B cell (primary cell): ENCODE data around the gene LRRC15. TPM values are rescaled to one million over a fixed set of nuclear protein-coding genes. Genes with fewer than 3 reads are reported as not detected.

Source experiments
- ATAC-seq: fragments of 200-7000 bp; cut with Tn5 transposase; one replicate; pipeline ENCODE4 v1.10.0; 2021; ENCODE audit warnings: low read depth, mild to moderate bottlenecking, moderate number of reproducible peaks, moderate library complexity
- CTCF ChIA-PET: fragments of 350-600 bp; sonication (Branson Sonifier 250); formaldehyde crosslinking; loops from one replicate; lab custom pipeline; 2021; ENCODE audit warnings: antibody characterized with exemption, inconsistent platforms; lab: Charles Lee
- POLR2A ChIA-PET: fragments of 350-600 bp; sonication (Branson Sonifier 250); formaldehyde crosslinking; loops from one replicate; lab custom pipeline; 2021; ENCODE audit warnings: antibody characterized with exemption; lab: Charles Lee
- DNase-seq: peaks from one replicate; pipeline ENCODE4 v3.0.0; 2013
- H2AFZ ChIP-seq: 2 replicates; pipeline ENCODE4 v1.6.1; 2012; ENCODE audit warnings: mild to moderate bottlenecking, low read depth, low read length; ENCODE audit not compliant: insufficient read depth, poor library complexity, severe bottlenecking
- H3K27ac ChIP-seq, 2 donors: 1 replicate in 1 of 2; 2 replicates in 1 of 2; pipeline ENCODE4 v1.5.1; 2012 to 2013; ENCODE audit warnings: low read length in 2 of 2, mild to moderate bottlenecking in 2 of 2, moderate library complexity in 1 of 2
- H3K27me3 ChIP-seq, 4 experiments: fragments of 200-600 bp in 1 of 4; sonication (generic) in 1 of 4; replicated peaks in 1 of 4; 1 replicate in 2 of 4; 2 replicates in 2 of 4; pipeline versions ENCODE4 v1.6.1 to v1.7.0; 2013 to 2016; ENCODE audit warnings: low read length in 3 of 4, mild to moderate bottlenecking in 2 of 4, mixed read lengths in 1 of 4, moderate library complexity in 1 of 4; ENCODE audit not compliant: insufficient read depth in 4 of 4, control insufficient read depth in 3 of 4; ENCODE audit errors: control extremely low read depth in 1 of 4
- H3K36me3 ChIP-seq, 2 experiments: replicated peaks in 1 of 2; 1 replicate in 1 of 2; 2 replicates in 1 of 2; pipeline versions ENCODE4 v1.6.1 to v1.7.1; 2013; ENCODE audit warnings: low read length in 1 of 2; ENCODE audit not compliant: insufficient read depth in 2 of 2, control insufficient read depth in 1 of 2; ENCODE audit errors: control extremely low read depth in 1 of 2, extremely low read depth in 1 of 2
- H3K4me1 ChIP-seq, 2 donors: fragments of 200-600 bp in 1 of 2; sonication (generic) in 1 of 2; 1 replicate in 1 of 2; 2 replicates in 1 of 2; pipeline versions ENCODE4 v1.5.1 to v1.6.1; 2013 to 2017; ENCODE audit warnings: low read length in 2 of 2; ENCODE audit not compliant: control insufficient read depth in 2 of 2, insufficient read depth in 2 of 2
- H3K4me2 ChIP-seq: replicated peaks from 2 replicates; pipeline ENCODE3; 2012; ENCODE audit warnings: mild to moderate bottlenecking, low read depth, low read length; ENCODE audit not compliant: poor library complexity, severe bottlenecking
- H3K4me3 ChIP-seq, 5 experiments: fragments of 200-600 bp in 1 of 5; sonication (generic) in 1 of 5; 1 replicate in 3 of 5; 2 replicates in 2 of 5; pipeline versions ENCODE4 v1.5.1 to v1.7.0; 2011 to 2016; ENCODE audit warnings: low read length in 4 of 5, mild to moderate bottlenecking in 4 of 5, low read depth in 2 of 5, control low read depth in 1 of 5, moderate library complexity in 1 of 5; ENCODE audit not compliant: insufficient read depth in 1 of 5; ENCODE audit errors: control extremely low read depth in 1 of 5, extremely low read depth in 1 of 5
- H3K79me2 ChIP-seq: fragments of 200-600 bp; sonication (generic); one replicate; pipeline ENCODE4 v1.6.0; 2016; ENCODE audit warnings: low read length; ENCODE audit not compliant: control insufficient read depth, insufficient read depth
- H3K9ac ChIP-seq: fragments of 200-600 bp; sonication (generic); 2 replicates; pipeline ENCODE4 v1.6.1; 2017; ENCODE audit warnings: mild to moderate bottlenecking, low read length, moderate library complexity
- H3K9me3 ChIP-seq, 3 donors: one replicate each; pipeline versions ENCODE4 v1.6.1 to v1.7.1; 2013; ENCODE audit warnings: low read length in 2 of 3; ENCODE audit not compliant: control insufficient read depth in 2 of 3, insufficient read depth in 1 of 3; ENCODE audit errors: control extremely low read depth in 1 of 3
- H4K20me1 ChIP-seq: 2 replicates; pipeline ENCODE4 v1.6.0; 2012; ENCODE audit warnings: mild to moderate bottlenecking, low read length; ENCODE audit not compliant: insufficient read depth, control insufficient read depth, poor library complexity, severe bottlenecking
- H3K27ac Mint-ChIP-seq: one replicate; pipeline ENCODE4 v1.8.0; 2021; ENCODE audit warnings: mixed read lengths
- H3K27me3 Mint-ChIP-seq: one replicate; pipeline ENCODE4 v1.8.0; 2021; ENCODE audit warnings: mixed read lengths
- H3K4me1 Mint-ChIP-seq: one replicate; pipeline ENCODE4 v1.8.0; 2021; ENCODE audit warnings: mixed read lengths
- H3K4me3 Mint-ChIP-seq: one replicate; pipeline ENCODE4 v1.8.0; 2021; ENCODE audit warnings: mixed read lengths
- H3K9me3 Mint-ChIP-seq: one replicate; pipeline ENCODE4 v1.8.0; 2022; ENCODE audit warnings: mixed read lengths; ENCODE audit not compliant: insufficient read depth
- EZH2 ChIP-seq: IDR thresholded peaks from 2 replicates; pipeline ENCODE4 v1.6.1; 2012; ENCODE audit warnings: borderline replicate concordance, low read depth, mild to moderate bottlenecking, moderate library complexity, low read length; ENCODE audit not compliant: insufficient read depth, poor library complexity, severe bottlenecking
- WGBS: methylation state at CpG from one replicate; pipeline ENCODE4 v1.1.5; 2013; ENCODE audit warnings: missing lambda C conversion rate; ENCODE audit not compliant: insufficient coverage; 5-methylcytosine and 5-hydroxymethylcytosine counted together
- intact Hi-C: fragments of 100-400 bp; cut with micrococcal nuclease; formaldehyde crosslinking; loops from one replicate; pipeline ENCODE4 v1.10.0; 2022
- polyA plus RNA-seq: library from polyadenylated mRNA; depleted of rRNA; stranded (reverse); fragments of >200 nt; gene quantifications from 2 replicates; pipeline ENCODE4 v1.2.3, GENCODE V29; 2012
- total RNA-seq, 2 donors: library from RNA; stranded (reverse); fragments of 120-200 nt in 1 of 2; gene quantifications; 1 replicate in 1 of 2; 2 replicates in 1 of 2; pipeline versions ENCODE4 v1.2.3 to v1.2.4, GENCODE V29; 2013 to 2022
- TF ChIP-seq, protein P1 (sequence below): fragments of 200-600 bp; IDR thresholded peaks from one replicate; pipeline ENCODE4 v1.8.0; 2022; ENCODE audit warnings: antibody characterized with exemption, mild to moderate bottlenecking

Gene LRRC15
- total and polyA plus RNA-seq, 2 donors (not counting 1 experiment from before 2014, with no cell fraction given): not detected

DNA sequence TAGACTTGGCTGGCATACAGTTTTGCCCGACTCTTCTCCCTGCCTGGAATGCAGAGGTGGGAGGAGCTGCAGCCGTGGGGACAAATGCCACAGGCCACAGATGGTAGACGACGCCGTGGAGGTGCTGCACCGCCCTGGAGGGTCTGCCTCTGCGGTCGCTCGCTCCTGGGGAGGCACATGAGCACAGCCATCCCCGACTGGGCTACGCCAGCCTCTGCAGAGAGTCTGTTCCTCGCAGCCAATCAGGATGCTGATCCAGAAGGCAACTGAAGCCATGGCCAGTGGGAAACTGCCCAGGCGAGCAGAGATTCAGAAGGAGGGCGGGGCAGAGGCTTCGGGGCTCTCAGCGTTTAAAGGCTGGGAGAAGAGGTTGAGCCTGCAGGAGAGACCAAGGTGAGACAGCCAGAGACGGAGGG, 11.9 kb upstream of the LRRC15 start:
- CTCF ChIA-PET: no interaction called here
- intact Hi-C loops: no loop called here
- Mint-ChIP-seq H3K9me3 (no peaks in the 10 kb centered on the region), H3K27me3 (peaks cover 34% of the 10 kb centered on the region), H3K4me1 (no peaks in the 10 kb centered on the region), H3K27ac (no peak overlapping the region), H3K4me3 (no peak overlapping the region)
- ATAC-seq (no peak), DNase-seq (no peak)
- H3K36me3 ChIP-seq: no peaks in the 10 kb centered on the region
- H3K4me1 ChIP-seq: no peaks in the 10 kb centered on the region
- H3K27ac ChIP-seq: no peak overlapping the region
- H3K27me3 ChIP-seq: peaks cover 0 to 6% (median 0%) of the 10 kb centered on the region in 4 experiments
- no peaks in the 10 kb centered on the region for H3K79me2 ChIP-seq
- POLR2A ChIA-PET: no interaction called here
- H4K20me1 ChIP-seq: no peaks in the 10 kb centered on the region
- TF ChIP-seq EZH2: no peak
- TF ChIP-seq, protein P1, sequence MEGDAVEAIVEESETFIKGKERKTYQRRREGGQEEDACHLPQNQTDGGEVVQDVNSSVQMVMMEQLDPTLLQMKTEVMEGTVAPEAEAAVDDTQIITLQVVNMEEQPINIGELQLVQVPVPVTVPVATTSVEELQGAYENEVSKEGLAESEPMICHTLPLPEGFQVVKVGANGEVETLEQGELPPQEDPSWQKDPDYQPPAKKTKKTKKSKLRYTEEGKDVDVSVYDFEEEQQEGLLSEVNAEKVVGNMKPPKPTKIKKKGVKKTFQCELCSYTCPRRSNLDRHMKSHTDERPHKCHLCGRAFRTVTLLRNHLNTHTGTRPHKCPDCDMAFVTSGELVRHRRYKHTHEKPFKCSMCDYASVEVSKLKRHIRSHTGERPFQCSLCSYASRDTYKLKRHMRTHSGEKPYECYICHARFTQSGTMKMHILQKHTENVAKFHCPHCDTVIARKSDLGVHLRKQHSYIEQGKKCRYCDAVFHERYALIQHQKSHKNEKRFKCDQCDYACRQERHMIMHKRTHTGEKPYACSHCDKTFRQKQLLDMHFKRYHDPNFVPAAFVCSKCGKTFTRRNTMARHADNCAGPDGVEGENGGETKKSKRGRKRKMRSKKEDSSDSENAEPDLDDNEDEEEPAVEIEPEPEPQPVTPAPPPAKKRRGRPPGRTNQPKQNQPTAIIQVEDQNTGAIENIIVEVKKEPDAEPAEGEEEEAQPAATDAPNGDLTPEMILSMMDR: no peak
- H3K4me3 ChIP-seq: no peak overlapping the region
- no peak overlapping the region for H3K9ac ChIP-seq
- WGBS: 85% methylated on average over 17 of the region's 17 CpGs
- no peaks in the 10 kb centered on the region for H3K9me3 ChIP-seq
- no peak overlapping the region for H3K4me2 ChIP-seq
- H2AFZ ChIP-seq: no peak overlapping the region

DNA sequence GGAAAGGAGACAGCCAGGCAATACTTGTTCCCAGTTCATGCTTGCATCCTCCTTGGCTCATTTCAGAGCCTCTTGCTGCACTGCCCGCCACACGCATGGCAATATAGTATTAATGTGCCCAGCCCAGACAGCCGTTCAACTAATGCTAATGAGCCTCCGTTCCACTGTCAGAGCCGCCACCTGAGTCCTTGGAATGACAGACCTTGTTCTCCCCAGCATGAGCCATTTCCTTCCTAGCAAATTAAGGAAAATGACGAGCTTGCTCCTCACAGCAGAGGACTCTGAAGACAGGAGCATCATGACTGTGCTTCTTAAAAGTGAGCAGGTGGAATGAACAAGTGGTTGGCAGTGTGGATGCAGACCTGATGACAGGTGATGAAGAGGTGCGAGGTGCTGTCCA, 10.8 kb upstream of the LRRC15 start:
- no peak overlapping the region for H3K4me3 Mint-ChIP-seq
- no peak overlapping the region for H3K27ac Mint-ChIP-seq
- no peaks in the 10 kb centered on the region for H3K9me3 ChIP-seq
- ChIA-PET CTCF (no interaction called here), POLR2A (no interaction called here)
- H3K4me1 Mint-ChIP-seq: no peaks in the 10 kb centered on the region
- intact Hi-C loops: no loop called here
- H2AFZ ChIP-seq: no peak overlapping the region
- H3K4me2 ChIP-seq: no peak overlapping the region
- H4K20me1 ChIP-seq: no peaks in the 10 kb centered on the region
- H3K9me3 Mint-ChIP-seq: no peaks in the 10 kb centered on the region
- peaks cover 46% of the 10 kb centered on the region for H3K27me3 Mint-ChIP-seq
- H3K79me2 ChIP-seq: no peaks in the 10 kb centered on the region
- no peaks in the 10 kb centered on the region for H3K4me1 ChIP-seq
- ATAC-seq (no peak), DNase-seq (no peak)
- no peak overlapping the region for H3K9ac ChIP-seq
- H3K36me3 ChIP-seq: no peaks in the 10 kb centered on the region
- TF ChIP-seq, protein P1: no peak
- TF ChIP-seq EZH2: no peak
- H3K27me3 ChIP-seq: peaks cover 0 to 8% (median 0%) of the 10 kb centered on the region in 4 experiments
- WGBS: 95% methylated on average over 6 of the region's 7 CpGs
- no peak overlapping the region for H3K27ac ChIP-seq
- H3K4me3 ChIP-seq: no peak overlapping the region
